Effector memory CD8-positive, alpha-beta T cell (primary cell): ENCODE data around the gene KCND3.

Source experiments
- ATAC-seq: fragments of 150-1000 bp; cut with Tn5 transposase; replicated peaks from 2 replicates; pipeline ENCODE4 v1.10.0; 2021; ENCODE audit warnings: mild to moderate bottlenecking, moderate library complexity
- DNase-seq, 3 experiments: peaks; one replicate each; pipeline ENCODE4 v3.0.0; 2021
- H3K27ac Mint-ChIP-seq, 2 donors: one replicate each; pipeline ENCODE4 v1.8.0; 2022; ENCODE audit warnings: mild to moderate bottlenecking in 2 of 2, mixed read lengths in 2 of 2, moderate library complexity in 2 of 2
- H3K27me3 Mint-ChIP-seq, 2 donors: one replicate each; pipeline ENCODE4 v1.8.0; 2022; ENCODE audit warnings: mixed read lengths in 2 of 2
- H3K36me3 Mint-ChIP-seq: one replicate; pipeline ENCODE4 v1.8.0; 2022; ENCODE audit warnings: mild to moderate bottlenecking, moderate library complexity, mixed read lengths; ENCODE audit not compliant: insufficient read depth
- H3K4me1 Mint-ChIP-seq, 2 donors: one replicate each; pipeline ENCODE4 v1.8.0; 2022; ENCODE audit warnings: low read depth in 2 of 2, mixed read lengths in 2 of 2
- H3K4me3 Mint-ChIP-seq, 2 donors: one replicate each; pipeline ENCODE4 v1.8.0; 2022; ENCODE audit warnings: mild to moderate bottlenecking in 2 of 2, mixed read lengths in 2 of 2, moderate library complexity in 2 of 2
- H3K9me3 Mint-ChIP-seq, 2 donors: one replicate each; pipeline ENCODE4 v1.8.0; 2022; ENCODE audit warnings: mixed read lengths in 2 of 2

Gene KCND3

GRCh38 chr1:111825217-111825616 lies 164.3 kb downstream of the KCND3 start:
- H3K27me3 Mint-ChIP-seq: peaks cover 60 to 74% of the 10 kb centered on the region in 2 donors
- no peak overlapping the region for H3K27ac Mint-ChIP-seq
- ATAC-seq: no peak

GRCh38 chr1:111822138-111822537 lies 167.3 kb downstream of the KCND3 start:
- Mint-ChIP-seq H3K27ac (no peak overlapping the region), H3K27me3 (peaks cover 41 to 67% of the 10 kb centered on the region in 2 donors), H3K36me3 (no peaks in the 10 kb centered on the region), H3K4me1 (no peaks in the 10 kb centered on the region), H3K9me3 (no peaks in the 10 kb centered on the region), H3K4me3 (no peak overlapping the region)
- DNase-seq (no peak), ATAC-seq (no peak)

More at GRCh38 chr1:111825217-111825616, 164.3 kb downstream of the KCND3 start:
- no peaks in the 10 kb centered on the region for H3K9me3 Mint-ChIP-seq
- no peak for DNase-seq
- H3K4me3 Mint-ChIP-seq: no peak overlapping the region
- H3K4me1 Mint-ChIP-seq: no peaks in the 10 kb centered on the region
- H3K36me3 Mint-ChIP-seq: no peaks in the 10 kb centered on the region

GRCh38 chr1:111821121-111821745 lies 168.2 kb downstream of the KCND3 start:
- no peaks in the 10 kb centered on the region for H3K9me3 Mint-ChIP-seq
- ATAC-seq (no peak), DNase-seq (no peak)
- H3K4me3 Mint-ChIP-seq: no peak overlapping the region
- no peaks in the 10 kb centered on the region for H3K4me1 Mint-ChIP-seq
- H3K36me3 Mint-ChIP-seq: no peaks in the 10 kb centered on the region
- H3K27ac Mint-ChIP-seq: no peak overlapping the region
- peaks cover 32 to 59% of the 10 kb centered on the region in 2 donors for H3K27me3 Mint-ChIP-seq

GRCh38 chr1:111819566-111820263 lies 169.8 kb downstream of the KCND3 start:
- Mint-ChIP-seq H3K27me3 (peaks cover 31 to 50% of the 10 kb centered on the region in 2 donors), H3K9me3 (no peaks in the 10 kb centered on the region), H3K27ac (no peak overlapping the region), H3K36me3 (no peaks in the 10 kb centered on the region), H3K4me3 (no peak overlapping the region), H3K4me1 (no peaks in the 10 kb centered on the region)
- ATAC-seq (no peak), DNase-seq (no peak)

- Mint-ChIP-seq H3K27me3 (peaks cover 26 to 38% of the 10 kb centered on the region in 2 donors), H3K4me3 (no peak overlapping the region), H3K4me1 (no peaks in the 10 kb centered on the region), H3K27ac (no peak overlapping the region), H3K9me3 (no peaks in the 10 kb centered on the region), H3K36me3 (no peaks in the 10 kb centered on the region)
- DNase-seq (no peak), ATAC-seq (no peak)
Measured at GRCh38 chr1:111818546-111818945, 170.9 kb downstream of the KCND3 start.

- ATAC-seq: no peak
- Mint-ChIP-seq H3K27me3 (peaks cover 22 to 34% of the 10 kb centered on the region in 2 donors), H3K9me3 (no peaks in the 10 kb centered on the region), H3K27ac (no peak overlapping the region), H3K4me1 (no peaks in the 10 kb centered on the region), H3K36me3 (no peaks in the 10 kb centered on the region), H3K4me3 (no peak overlapping the region)
- DNase-seq: no peak
Measured at GRCh38 chr1:111818081-111818480, 171.4 kb downstream of the KCND3 start.

GRCh38 chr1:111814642-111815041 lies 174.8 kb downstream of the KCND3 start:
- Mint-ChIP-seq H3K4me3 (no peak overlapping the region), H3K27ac (no peak overlapping the region), H3K27me3 (peaks cover 4 to 28% of the 10 kb centered on the region in 2 donors), H3K4me1 (no peaks in the 10 kb centered on the region), H3K9me3 (no peaks in the 10 kb centered on the region), H3K36me3 (no peaks in the 10 kb centered on the region)
- ATAC-seq: no peak
- no peak for DNase-seq

GRCh38 chr1:111814305-111814628 lies 175.2 kb downstream of the KCND3 start:
- Mint-ChIP-seq H3K4me3 (no peak overlapping the region), H3K9me3 (no peaks in the 10 kb centered on the region), H3K27ac (no peak overlapping the region)

GRCh38 chr1:111813440-111814304 lies 175.8 kb downstream of the KCND3 start:
- Mint-ChIP-seq H3K27me3 (peaks cover 0 to 18% of the 10 kb centered on the region in 2 donors), H3K9me3 (no peaks in the 10 kb centered on the region), H3K4me3 (no peak overlapping the region), H3K4me1 (no peaks in the 10 kb centered on the region), H3K36me3 (no peaks in the 10 kb centered on the region), H3K27ac (no peak overlapping the region)
- DNase-seq (no peak), ATAC-seq (no peak)

More at GRCh38 chr1:111814305-111814628, 175.2 kb downstream of the KCND3 start:
- H3K4me1 Mint-ChIP-seq: no peaks in the 10 kb centered on the region
- no peak for DNase-seq
- ATAC-seq: no peak
- H3K36me3 Mint-ChIP-seq: no peaks in the 10 kb centered on the region
- peaks cover 4 to 24% of the 10 kb centered on the region in 2 donors for H3K27me3 Mint-ChIP-seq

- Mint-ChIP-seq H3K4me1 (no peaks in the 10 kb centered on the region), H3K36me3 (no peaks in the 10 kb centered on the region), H3K27ac (no peak overlapping the region), H3K4me3 (no peak overlapping the region), H3K9me3 (no peaks in the 10 kb centered on the region), H3K27me3 (peaks cover 0 to 9% of the 10 kb centered on the region in 2 donors)
- DNase-seq (no peak), ATAC-seq (no peak)
Measured at GRCh38 chr1:111812306-111812705, 177.2 kb downstream of the KCND3 start.

GRCh38 chr1:111811891-111812290 lies 177.6 kb downstream of the KCND3 start:
- no peaks in the 10 kb centered on the region for H3K4me1 Mint-ChIP-seq
- no peaks in the 10 kb centered on the region for H3K36me3 Mint-ChIP-seq
- no peak overlapping the region for H3K27ac Mint-ChIP-seq
- ATAC-seq (no peak), DNase-seq (no peak)
- H3K27me3 Mint-ChIP-seq: peaks cover 0 to 9% of the 10 kb centered on the region in 2 donors
- H3K4me3 Mint-ChIP-seq: no peak overlapping the region
- no peaks in the 10 kb centered on the region for H3K9me3 Mint-ChIP-seq

- H3K27me3 Mint-ChIP-seq: peaks cover 14 to 55% of the 10 kb centered on the region in 2 donors
- no peaks in the 10 kb centered on the region for H3K36me3 Mint-ChIP-seq
- peaks cover 0 to 2% of the 10 kb centered on the region in 2 donors for H3K4me1 Mint-ChIP-seq
Measured at GRCh38 chr1:111805251-111805650, 184.2 kb downstream of the KCND3 start.

GRCh38 chr1:111804776-111805175 lies 184.7 kb downstream of the KCND3 start:
- DNase-seq (no peak), ATAC-seq (no peak)
- no peak overlapping the region for H3K27ac Mint-ChIP-seq
- no peak overlapping the region for H3K4me3 Mint-ChIP-seq
- peaks cover 0 to 2% of the 10 kb centered on the region in 2 donors for H3K4me1 Mint-ChIP-seq
- H3K27me3 Mint-ChIP-seq: peaks cover 14 to 55% of the 10 kb centered on the region in 2 donors
- no peaks in the 10 kb centered on the region for H3K36me3 Mint-ChIP-seq
- no peaks in the 10 kb centered on the region for H3K9me3 Mint-ChIP-seq

More at GRCh38 chr1:111805251-111805650, 184.2 kb downstream of the KCND3 start:
- H3K9me3 Mint-ChIP-seq: no peaks in the 10 kb centered on the region
- no peak for ATAC-seq
- no peak for DNase-seq
- no peak overlapping the region for H3K27ac Mint-ChIP-seq
- no peak overlapping the region for H3K4me3 Mint-ChIP-seq
